ENCODE data around the gene HS6ST2. TPM values are rescaled to one million over a fixed set of nuclear protein-coding genes. Genes with fewer than 3 reads are reported as not detected.

The HS6ST2 gene
- polyA plus RNA-seq, 1 donor (not counting 4 experiments of a cell fraction or from before 2014, with no cell fraction given), result 0.43 TPM

DNA sequence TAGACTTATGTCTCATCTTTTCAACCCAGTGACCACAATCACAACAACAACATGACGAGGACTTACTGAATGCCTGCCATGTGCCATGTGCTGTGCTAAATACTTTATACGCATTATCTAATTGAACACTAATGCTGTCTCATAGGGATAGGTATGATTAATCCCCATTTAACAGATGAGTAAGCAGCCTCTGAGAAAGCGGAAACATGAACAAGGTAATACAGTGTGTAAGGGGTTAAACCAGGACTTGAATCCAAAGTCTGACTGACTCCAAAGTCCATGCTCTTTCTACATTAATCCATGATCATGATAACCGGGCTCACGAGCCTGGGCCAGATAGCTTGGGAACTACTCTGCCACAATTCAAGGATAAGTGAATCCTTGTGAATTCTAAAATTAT is 364.3 kb downstream of the HS6ST2 start:
- FAIRE-seq, result no peak

DNA sequence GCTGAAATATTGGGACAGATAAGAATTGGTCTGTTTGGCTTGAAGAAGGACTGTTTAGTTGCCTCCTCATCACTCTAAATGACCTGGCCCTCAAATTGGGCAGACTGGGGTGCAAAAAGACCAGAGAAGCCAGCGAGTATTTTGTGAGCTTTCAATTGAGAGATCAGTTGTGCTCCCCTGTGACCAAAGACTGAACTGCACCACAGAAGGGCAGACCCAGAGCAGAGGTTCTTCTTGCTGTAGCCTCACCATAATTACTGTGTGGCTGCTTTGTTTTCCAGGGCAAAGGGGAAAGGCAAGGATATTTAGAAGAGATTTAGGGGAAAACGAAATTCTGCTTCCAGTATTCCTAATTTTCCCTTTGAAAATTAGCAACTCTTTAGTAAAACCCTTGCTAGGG is 365.5 kb downstream of the HS6ST2 start:
- no peak for TF ChIP-seq EZH2 (IDR thresholded peaks at IDR 0.05; ENCODE audit: low read length)
- TF ChIP-seq CTCF (optimal IDR thresholded peaks at IDR 0.05 in 1 of 3, IDR thresholded peaks at IDR 0.05 in 1 of 3, conservative IDR thresholded peaks at IDR 0.05 in 1 of 3; ENCODE audit: extremely low read depth in 1 of 3, insufficient read depth in 2 of 3, low read length in 3 of 3), result peak; percentile 35 to 37 (median 37)

More for the DNA sequence above, 364.3 kb downstream of the HS6ST2 start:
- dilution Hi-C loops (cut with MboI; ENCODE audit: extremely low pct_ligation_motif_present, low sequenced_read_pairs), result no loop called here
- Histone ChIP-seq H3K9ac (ENCODE audit: control insufficient read depth, extremely low read depth, insufficient read depth, low read length) (no peak overlapping the region), H3K9me1 (ENCODE audit: control insufficient read depth, extremely low read depth, insufficient read depth, low read length) (no peaks in the 10 kb centered on the region), H3K36me3 (ENCODE audit: control insufficient read depth in 2 of 2, extremely low read depth in 1 of 2, insufficient read depth in 2 of 2, low read length in 2 of 2) (no peaks in the 10 kb centered on the region), H3K9me3 (ENCODE audit: control insufficient read depth, low read depth, low read length) (no peaks in the 10 kb centered on the region), H3K79me2 (ENCODE audit: control insufficient read depth, insufficient read depth, low read length) (no peaks in the 10 kb centered on the region), H3K4me1 (ENCODE audit: control insufficient read depth, extremely low read depth, insufficient read depth, low read length) (peaks cover 3% of the 10 kb centered on the region), H3K4me3 (ENCODE audit: control insufficient read depth in 2 of 3, extremely low read depth in 1 of 3, insufficient read depth in 2 of 3, low read depth in 1 of 3, low read length in 3 of 3) (no peak overlapping the region), H4K20me1 (ENCODE audit: control insufficient read depth, extremely low read depth, insufficient read depth, low read length) (no peaks in the 10 kb centered on the region), H3K27ac (ENCODE audit: control insufficient read depth, insufficient read depth, low read length) (no peak overlapping the region), H3K27me3 (ENCODE audit: control insufficient read depth, extremely low read depth, insufficient read depth, low read length) (no peaks in the 10 kb centered on the region), H2AFZ (ENCODE audit: control insufficient read depth, low read length) (no peak overlapping the region), H3K4me2 (ENCODE audit: control insufficient read depth, extremely low read depth, insufficient read depth, low read depth, low read length) (no peak overlapping the region)
- no peak for TF ChIP-seq CTCF (optimal IDR thresholded peaks at IDR 0.05 in 1 of 3, IDR thresholded peaks at IDR 0.05 in 1 of 3, conservative IDR thresholded peaks at IDR 0.05 in 1 of 3; ENCODE audit: extremely low read depth in 1 of 3, insufficient read depth in 2 of 3, low read length in 3 of 3)
- no peak for TF ChIP-seq EZH2 (IDR thresholded peaks at IDR 0.05; ENCODE audit: low read length)
- peak; percentile 40 for DNase-seq (ENCODE audit: low read depth, low spot score)

More for the DNA sequence above, 365.5 kb downstream of the HS6ST2 start:
- dilution Hi-C loops (cut with MboI; ENCODE audit: extremely low pct_ligation_motif_present, low sequenced_read_pairs), result no loop called here
- H3K4me1 ChIP-seq (ENCODE audit: control insufficient read depth, extremely low read depth, insufficient read depth, low read length), result peaks cover 3% of the 10 kb centered on the region
- H3K36me3 ChIP-seq (ENCODE audit: control insufficient read depth in 2 of 2, extremely low read depth in 1 of 2, insufficient read depth in 2 of 2, low read length in 2 of 2), result no peaks in the 10 kb centered on the region
- DNase-seq (ENCODE audit: low read depth, low spot score) (no peak), FAIRE-seq (no peak)
- H2AFZ ChIP-seq (ENCODE audit: control insufficient read depth, low read length), result no peak overlapping the region
- no peaks in the 10 kb centered on the region for H3K79me2 ChIP-seq (ENCODE audit: control insufficient read depth, insufficient read depth, low read length)
- H3K27me3 ChIP-seq (ENCODE audit: control insufficient read depth, extremely low read depth, insufficient read depth, low read length), result no peaks in the 10 kb centered on the region
- no peaks in the 10 kb centered on the region for H3K9me1 ChIP-seq (ENCODE audit: control insufficient read depth, extremely low read depth, insufficient read depth, low read length)
- H3K27ac ChIP-seq (ENCODE audit: control insufficient read depth, insufficient read depth, low read length), result no peak overlapping the region
- no peak overlapping the region for H3K9ac ChIP-seq (ENCODE audit: control insufficient read depth, extremely low read depth, insufficient read depth, low read length)
- H3K4me3 ChIP-seq (ENCODE audit: control insufficient read depth in 2 of 3, extremely low read depth in 1 of 3, insufficient read depth in 2 of 3, low read depth in 1 of 3, low read length in 3 of 3), result no peak overlapping the region
- no peaks in the 10 kb centered on the region for H3K9me3 ChIP-seq (ENCODE audit: control insufficient read depth, low read depth, low read length)
- H4K20me1 ChIP-seq (ENCODE audit: control insufficient read depth, extremely low read depth, insufficient read depth, low read length), result no peaks in the 10 kb centered on the region
- H3K4me2 ChIP-seq (ENCODE audit: control insufficient read depth, extremely low read depth, insufficient read depth, low read depth, low read length), result no peak overlapping the region
